CD14-positive monocyte (primary cell): ENCODE results near the gene SMCP. TPM values are rescaled to one million over a fixed set of nuclear protein-coding genes. Genes with fewer than 3 reads are reported as not detected.

ENCODE experiments used
- DNase-seq, 3 donors: peaks; one replicate each; pipeline ENCODE4 v3.0.0-alpha.2; 2011 to 2022
- H2AFZ ChIP-seq: 2 replicates; pipeline ENCODE4 v1.6.0; 2012; ENCODE audit warnings: mild to moderate bottlenecking, low read depth, low read length, inconsistent platforms; ENCODE audit not compliant: insufficient read depth, poor library complexity, severe bottlenecking
- H3K27ac ChIP-seq, 2 donors: 1 replicate in 1 of 2; 2 replicates in 1 of 2; pipeline ENCODE4 v1.5.1; 2012 to 2013; ENCODE audit warnings: low read length in 2 of 2, control low read depth in 1 of 2, inconsistent platforms in 1 of 2, low read depth in 1 of 2, mild to moderate bottlenecking in 1 of 2
- H3K27me3 ChIP-seq, 2 donors: one replicate each; pipeline versions ENCODE4 v1.6.0 to v1.6.1; 2011 to 2013; ENCODE audit warnings: low read length in 2 of 2; ENCODE audit not compliant: control insufficient read depth in 2 of 2, insufficient read depth in 2 of 2
- H3K36me3 ChIP-seq, 2 donors: replicated peaks in 1 of 2; 1 replicate in 1 of 2; 2 replicates in 1 of 2; pipeline versions ENCODE4 v1.5.1 to v1.6.1; 2012 to 2013; ENCODE audit warnings: low read length in 2 of 2, control low read depth in 1 of 2, inconsistent platforms in 1 of 2, mild to moderate bottlenecking in 1 of 2; ENCODE audit not compliant: insufficient read depth in 2 of 2, control insufficient read depth in 1 of 2
- H3K4me1 ChIP-seq, 2 donors: 1 replicate in 1 of 2; 2 replicates in 1 of 2; pipeline versions ENCODE4 v1.5.1 to v1.6.1; 2012 to 2013; ENCODE audit warnings: low read length in 2 of 2, control low read depth in 1 of 2, inconsistent platforms in 1 of 2, mild to moderate bottlenecking in 1 of 2, moderate library complexity in 1 of 2; ENCODE audit not compliant: insufficient read depth in 2 of 2, control insufficient read depth in 1 of 2
- H3K4me2 ChIP-seq: replicated peaks from 2 replicates; pipeline ENCODE3; 2012; ENCODE audit warnings: low read length, moderate library complexity, mild to moderate bottlenecking; ENCODE audit not compliant: poor library complexity, severe bottlenecking; ENCODE audit errors: extremely low read depth
- H3K4me3 ChIP-seq, 3 experiments: fragments of 200-600 bp in 1 of 3; sonication (generic) in 1 of 3; replicated peaks in 1 of 3; 1 replicate in 2 of 3; 2 replicates in 1 of 3; pipeline ENCODE4 v1.5.1; 2011 to 2013; ENCODE audit warnings: low read length in 3 of 3, mild to moderate bottlenecking in 3 of 3, control low read depth in 2 of 3, low read depth in 2 of 3, inconsistent platforms in 1 of 3, moderate library complexity in 1 of 3
- H3K79me2 ChIP-seq: 2 replicates; pipeline ENCODE4 v1.6.0; 2012; ENCODE audit warnings: mild to moderate bottlenecking, control low read depth, inconsistent platforms, low read length, moderate library complexity; ENCODE audit not compliant: insufficient read depth
- H3K9ac ChIP-seq: 2 replicates; pipeline ENCODE4 v1.6.0; 2017; ENCODE audit warnings: low read length, mild to moderate bottlenecking; ENCODE audit not compliant: insufficient read depth, poor library complexity, severe bottlenecking
- H3K9me3 ChIP-seq, 2 donors: replicated peaks in 1 of 2; 1 replicate in 1 of 2; 2 replicates in 1 of 2; pipeline versions ENCODE4 v1.5.1 to v1.6.1; 2012 to 2013; ENCODE audit warnings: low read length in 2 of 2, control low read depth in 1 of 2; ENCODE audit not compliant: control insufficient read depth in 1 of 2, insufficient read depth in 1 of 2
- H4K20me1 ChIP-seq: 2 replicates; pipeline ENCODE4 v1.6.0; 2012; ENCODE audit warnings: mild to moderate bottlenecking, low read length, control low read depth, moderate library complexity; ENCODE audit not compliant: insufficient read depth
- H3K27ac Mint-ChIP-seq, 7 donors: one replicate each; pipeline ENCODE4 v1.8.0; 2020; ENCODE audit warnings: mild to moderate bottlenecking in 7 of 7, mixed read lengths in 7 of 7, moderate library complexity in 6 of 7, inconsistent platforms in 2 of 7
- H3K27me3 Mint-ChIP-seq, 3 donors: one replicate each; pipeline ENCODE4 v1.8.0; 2021 to 2022; ENCODE audit warnings: low read depth in 3 of 3, mild to moderate bottlenecking in 3 of 3, mixed read lengths in 3 of 3, moderate library complexity in 3 of 3, inconsistent platforms in 1 of 3
- H3K36me3 Mint-ChIP-seq, 2 donors: one replicate each; pipeline ENCODE4 v1.8.0; 2020; ENCODE audit warnings: mixed read lengths in 2 of 2, inconsistent platforms in 1 of 2, mild to moderate bottlenecking in 1 of 2
- H3K4me1 Mint-ChIP-seq: one replicate; pipeline ENCODE4 v1.8.0; 2020; ENCODE audit warnings: mild to moderate bottlenecking, mixed read lengths
- H3K4me3 Mint-ChIP-seq, 2 donors: one replicate each; pipeline ENCODE4 v1.8.0; 2020; ENCODE audit warnings: mild to moderate bottlenecking in 2 of 2, mixed read lengths in 2 of 2, moderate library complexity in 1 of 2
- H3K9me3 Mint-ChIP-seq, 7 donors: one replicate each; pipeline ENCODE4 v1.8.0; 2020 to 2022; ENCODE audit warnings: mixed read lengths in 7 of 7, mild to moderate bottlenecking in 6 of 7, moderate library complexity in 6 of 7, inconsistent platforms in 2 of 7
- WGBS: methylation state at CpG from one replicate; pipeline ENCODE4 v1.1.5; 2013; ENCODE audit warnings: missing lambda C conversion rate; ENCODE audit not compliant: insufficient coverage; 5-methylcytosine and 5-hydroxymethylcytosine counted together
- intact Hi-C, 2 donors: fragments of 100-400 bp; cut with micrococcal nuclease; formaldehyde crosslinking; loops; one replicate each; pipeline versions ENCODE4 v1.15.0 to v1.15.1; 2023
- polyA plus RNA-seq, 3 donors: library from polyadenylated mRNA; depleted of rRNA in 1 of 3; unstranded in 2 of 3; stranded (reverse) in 1 of 3; fragments of 300-500 nt in 2 of 3; fragments of >200 nt in 1 of 3; fragmentation: Illumina TruSeq in 2 of 3; gene quantifications; 1 replicate in 2 of 3; 2 replicates in 1 of 3; pipeline ENCODE4 v1.2.3, GENCODE V29; 2012 to 2021
- TF ChIP-seq, protein P1 (sequence below): fragments of 200-600 bp; IDR thresholded peaks from one replicate; pipeline ENCODE4 v1.8.0; 2022; ENCODE audit warnings: antibody characterized with exemption, mild to moderate bottlenecking

Gene SMCP
- polyA plus RNA-seq, 3 donors, result not detected

DNA sequence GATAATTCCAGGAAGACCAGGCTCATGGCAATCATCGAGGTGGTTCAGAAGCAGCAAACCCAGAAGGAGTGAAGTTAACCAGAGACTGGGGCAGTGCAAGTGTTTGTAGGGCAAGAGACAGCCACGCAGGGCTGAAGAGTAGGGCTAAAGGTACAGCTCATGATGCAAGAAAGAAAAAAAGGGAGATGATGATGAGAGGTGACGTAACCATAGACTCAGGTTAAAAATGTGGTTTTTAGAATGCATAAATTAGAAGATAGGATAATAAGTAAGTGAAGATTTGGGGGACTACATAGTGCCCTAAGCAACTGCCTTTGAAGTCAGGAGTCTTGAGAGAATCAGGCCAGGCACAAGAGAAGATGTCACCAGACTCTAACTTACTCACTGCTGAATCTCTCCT lies 18.0 kb upstream of the SMCP start:
- DNase-seq, result no peak
- no peak overlapping the region for H3K4me3 ChIP-seq
- Mint-ChIP-seq H3K36me3 (no peaks in the 10 kb centered on the region), H3K9me3 (peaks cover 0 to 4% (median 0%) of the 10 kb centered on the region in 7 donors), H3K27me3 (peaks cover 0 to 6% (median 1%) of the 10 kb centered on the region in 3 donors), H3K27ac (no peak overlapping the region), H3K4me1 (no peaks in the 10 kb centered on the region), H3K4me3 (no peak overlapping the region)
- no peaks in the 10 kb centered on the region for H3K79me2 ChIP-seq
- H3K4me1 ChIP-seq, result no peaks in the 10 kb centered on the region
- H3K36me3 ChIP-seq, result no peaks in the 10 kb centered on the region
- no peak overlapping the region for H3K4me2 ChIP-seq
- TF ChIP-seq, protein P1, sequence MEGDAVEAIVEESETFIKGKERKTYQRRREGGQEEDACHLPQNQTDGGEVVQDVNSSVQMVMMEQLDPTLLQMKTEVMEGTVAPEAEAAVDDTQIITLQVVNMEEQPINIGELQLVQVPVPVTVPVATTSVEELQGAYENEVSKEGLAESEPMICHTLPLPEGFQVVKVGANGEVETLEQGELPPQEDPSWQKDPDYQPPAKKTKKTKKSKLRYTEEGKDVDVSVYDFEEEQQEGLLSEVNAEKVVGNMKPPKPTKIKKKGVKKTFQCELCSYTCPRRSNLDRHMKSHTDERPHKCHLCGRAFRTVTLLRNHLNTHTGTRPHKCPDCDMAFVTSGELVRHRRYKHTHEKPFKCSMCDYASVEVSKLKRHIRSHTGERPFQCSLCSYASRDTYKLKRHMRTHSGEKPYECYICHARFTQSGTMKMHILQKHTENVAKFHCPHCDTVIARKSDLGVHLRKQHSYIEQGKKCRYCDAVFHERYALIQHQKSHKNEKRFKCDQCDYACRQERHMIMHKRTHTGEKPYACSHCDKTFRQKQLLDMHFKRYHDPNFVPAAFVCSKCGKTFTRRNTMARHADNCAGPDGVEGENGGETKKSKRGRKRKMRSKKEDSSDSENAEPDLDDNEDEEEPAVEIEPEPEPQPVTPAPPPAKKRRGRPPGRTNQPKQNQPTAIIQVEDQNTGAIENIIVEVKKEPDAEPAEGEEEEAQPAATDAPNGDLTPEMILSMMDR, result no peak
- intact Hi-C loops, result no loop called here
- peaks cover 0 to 2% of the 10 kb centered on the region in 2 donors for H3K27me3 ChIP-seq
- no peak overlapping the region for H2AFZ ChIP-seq
- no peak overlapping the region for H3K27ac ChIP-seq
- 87% methylated on average over 2 of the region's 3 CpGs for WGBS
- no peaks in the 10 kb centered on the region for H3K9me3 ChIP-seq
- no peaks in the 10 kb centered on the region for H4K20me1 ChIP-seq
- H3K9ac ChIP-seq, result no peak overlapping the region

DNA sequence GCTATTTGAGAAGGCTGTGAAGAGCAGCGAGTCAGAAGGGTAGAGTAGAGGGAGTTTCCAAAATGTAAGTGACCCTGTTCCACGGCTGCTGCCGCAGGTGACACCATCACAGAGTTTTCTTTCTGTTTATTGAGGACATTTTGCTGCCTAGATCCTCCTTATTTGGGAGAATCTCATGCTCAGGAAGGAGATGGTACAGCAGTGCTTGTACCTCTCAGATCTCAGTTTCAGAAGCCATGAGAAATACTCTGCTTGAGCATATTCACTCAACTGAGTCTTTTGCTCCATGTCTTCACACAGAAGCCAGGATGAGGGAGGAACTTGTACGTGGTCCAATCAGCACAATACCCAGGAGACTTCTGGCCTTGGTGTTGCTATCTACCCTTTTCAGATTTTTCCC lies 16.7 kb upstream of the SMCP start:
- Histone ChIP-seq H3K4me3 (no peak overlapping the region), H3K9me3 (no peaks in the 10 kb centered on the region), H3K9ac (no peak overlapping the region), H3K4me1 (no peaks in the 10 kb centered on the region), H3K27ac (no peak overlapping the region), H3K79me2 (no peaks in the 10 kb centered on the region), H3K27me3 (peaks cover 0 to 2% of the 10 kb centered on the region in 2 donors), H3K36me3 (no peaks in the 10 kb centered on the region), H4K20me1 (no peaks in the 10 kb centered on the region), H3K4me2 (no peak overlapping the region), H2AFZ (no peak overlapping the region)
- H3K4me3 Mint-ChIP-seq, result no peak overlapping the region
- intact Hi-C loops, result no loop called here
- H3K4me1 Mint-ChIP-seq, result no peaks in the 10 kb centered on the region
- peaks cover 0 to 6% (median 1%) of the 10 kb centered on the region in 3 donors for H3K27me3 Mint-ChIP-seq
- H3K9me3 Mint-ChIP-seq, result peaks cover 0 to 4% (median 0%) of the 10 kb centered on the region in 7 donors
- no CpG with 5 or more reads among the region's 4 CpGs for WGBS
- DNase-seq, result no peak
- H3K27ac Mint-ChIP-seq, result no peak overlapping the region
- TF ChIP-seq, protein P1, result no peak
- H3K36me3 Mint-ChIP-seq, result no peaks in the 10 kb centered on the region
